HepG2 (cell line): ENCODE results near the gene MRPL14. TPM values are rescaled to one million over a fixed set of nuclear protein-coding genes. Genes with fewer than 3 reads are reported as not detected.

Experiments
- BRD4 ChIP-seq: sonication (generic); formaldehyde crosslinking; IDR thresholded peaks from 2 replicates; pipeline ENCODE4 v1.4.0; 2020; ENCODE audit warnings: missing genetic modification reagents
- CREM ChIP-seq, 2 experiments: sonication (generic) in 1 of 2; formaldehyde crosslinking in 1 of 2; IDR thresholded peaks; 2 replicates each; pipeline versions ENCODE4 v1.4.0 to v1.6.1; 2016 to 2020; ENCODE audit warnings: antibody characterized with exemption in 1 of 2, mild to moderate bottlenecking in 1 of 2, missing genetic modification reagents in 1 of 2
- EEA1 ChIP-seq: sonication (generic); formaldehyde crosslinking; IDR thresholded peaks from 2 replicates; pipeline ENCODE4 v1.5.1; 2020; ENCODE audit warnings: mild to moderate bottlenecking, missing genetic modification reagents, borderline replicate concordance
- HMG20B ChIP-seq: conservative IDR thresholded peaks from 2 replicates; pipeline ENCODE4 v1.6.1; 2016; ENCODE audit warnings: missing genetic modification reagents, missing compliant biosample characterization
- KLF6 ChIP-seq: IDR thresholded peaks from 2 replicates; pipeline ENCODE4 v1.8.0; 2016; ENCODE audit warnings: missing biosample characterization, missing genetic modification reagents
- KLF9 ChIP-seq: IDR thresholded peaks from 2 replicates; pipeline ENCODE4 v1.6.1; 2016; ENCODE audit warnings: low read depth
- NCOA1 ChIP-seq: sonication (generic); formaldehyde crosslinking; IDR thresholded peaks from 2 replicates; pipeline ENCODE4 v1.9.0; 2021; ENCODE audit warnings: missing genetic modification reagents
- PAWR ChIP-seq: sonication (generic); formaldehyde crosslinking; IDR thresholded peaks from 2 replicates; pipeline ENCODE4 v1.4.0; 2020; ENCODE audit warnings: missing genetic modification reagents, mild to moderate bottlenecking, borderline replicate concordance
- PCBP1 ChIP-seq: fragments of 200-400 bp; formaldehyde crosslinking; IDR thresholded peaks from 2 replicates; pipeline ENCODE4 v1.6.1; 2017; ENCODE audit warnings: mild to moderate bottlenecking, low read depth, low read length, borderline replicate concordance
- PHF8 ChIP-seq: sonication (generic); formaldehyde crosslinking; IDR thresholded peaks from 2 replicates; pipeline ENCODE4 v1.5.0; 2020; ENCODE audit warnings: missing genetic modification reagents
- RARG ChIP-seq: sonication (generic); formaldehyde crosslinking; IDR thresholded peaks from 2 replicates; pipeline ENCODE4 v1.4.0; 2020; ENCODE audit warnings: low read depth, mild to moderate bottlenecking, missing genetic modification reagents
- TIGD3 ChIP-seq: sonication (generic); formaldehyde crosslinking; IDR thresholded peaks from 2 replicates; pipeline ENCODE4 v1.5.1; 2020; ENCODE audit warnings: mild to moderate bottlenecking, missing genetic modification reagents, borderline replicate concordance
- ZNF143 ChIP-seq: sonication (generic); formaldehyde crosslinking; IDR thresholded peaks from 2 replicates; pipeline ENCODE4 v1.4.0; 2020; ENCODE audit warnings: missing genetic modification reagents
- ZNF264 ChIP-seq: sonication (generic); formaldehyde crosslinking; IDR thresholded peaks from 2 replicates; pipeline ENCODE4 v1.4.0; 2020; ENCODE audit warnings: missing genetic modification reagents
- ZNF343 ChIP-seq: sonication (generic); formaldehyde crosslinking; IDR thresholded peaks from 2 replicates; pipeline ENCODE4 v1.4.0; 2020; ENCODE audit warnings: mild to moderate bottlenecking, missing genetic modification reagents
- ZNF883 ChIP-seq: sonication (generic); formaldehyde crosslinking; IDR thresholded peaks from 2 replicates; pipeline ENCODE4 v1.5.1; 2020; ENCODE audit warnings: mild to moderate bottlenecking, missing genetic modification reagents; ENCODE audit errors: not compliant biosample characterization
- ZSCAN25 ChIP-seq: sonication (generic); formaldehyde crosslinking; IDR thresholded peaks from 2 replicates; pipeline ENCODE4 v1.8.0; 2022; ENCODE audit warnings: mild to moderate bottlenecking, missing genetic modification reagents
- polyA plus RNA-seq, 8 experiments: library from polyadenylated mRNA; depleted of rRNA in 3 of 8; stranded (reverse) in 7 of 8; unstranded in 1 of 8; fragments of >200 nt; fragmentation: Illumina TruSeq in 4 of 8; extraction: Trizol in 4 of 8; gene quantifications; 2 replicates each; pipeline versions ENCODE4 v1.2.1 to v1.2.3, GENCODE V29; 2011 to 2016; ENCODE audit warnings: low read depth in 4 of 8, missing spikeins in 1 of 8, mixed read lengths in 1 of 8; ENCODE audit not compliant: insufficient read depth in 1 of 8
- total RNA-seq, 5 experiments: library from RNA; depleted of rRNA; stranded (reverse); fragments of >200 nt; fragmentation: Illumina TruSeq; extraction: Trizol; gene quantifications; 2 replicates each; pipeline ENCODE4 v1.2.3, GENCODE V29; 2016; ENCODE audit warnings: low read depth in 1 of 5
- TF ChIP-seq, protein P1 (sequence below): sonication (generic); formaldehyde crosslinking; IDR thresholded peaks from 2 replicates; pipeline ENCODE4 v1.5.0; 2020; ENCODE audit warnings: mild to moderate bottlenecking, missing genetic modification reagents, borderline replicate concordance
- TF ChIP-seq, protein P2 (sequence below): IDR thresholded peaks from 2 replicates; pipeline ENCODE4 v1.6.1; 2016; ENCODE audit warnings: missing genetic modification reagents, missing compliant biosample characterization
- TF ChIP-seq, protein P3 (sequence below): sonication (generic); formaldehyde crosslinking; IDR thresholded peaks from 2 replicates; pipeline ENCODE4 v1.8.0; 2022; ENCODE audit warnings: mild to moderate bottlenecking, missing genetic modification reagents, moderate library complexity
- TF ChIP-seq, protein P4 (sequence below): sonication (generic); formaldehyde crosslinking; IDR thresholded peaks from 2 replicates; pipeline ENCODE4 v1.8.1; 2023; ENCODE audit warnings: mild to moderate bottlenecking, moderate library complexity, missing genetic modification reagents

Gene MRPL14
- total and polyA plus RNA-seq, 2 of the 13 experiments (the other 11 are each of a cell fraction or from before 2014, with no cell fraction given): 157 to 178 TPM

- TF ChIP-seq EEA1 (CRISPR knock-in tag) (no peak), ZNF343 (CRISPR knock-in tag) (no peak), KLF9 (CRISPR knock-in tag) (no peak), HMG20B (CRISPR knock-in tag) (no peak), CREM (IDR thresholded peaks at IDR 0.05) (peak; percentile 36; the same call in 1 of the 2 replicates), CREM (CRISPR knock-in tag; IDR thresholded peaks at IDR 0.05) (no peak), PCBP1 (no peak), PAWR (CRISPR knock-in tag) (no peak), RARG (CRISPR knock-in tag) (no peak), ZNF143 (CRISPR knock-in tag) (no peak), ZSCAN25 (CRISPR knock-in tag) (no peak), ZNF264 (CRISPR knock-in tag) (no peak), PHF8 (CRISPR knock-in tag) (no peak), KLF6 (no peak), TIGD3 (CRISPR knock-in tag) (no peak), ZNF883 (CRISPR knock-in tag) (no peak), BRD4 (CRISPR knock-in tag) (no peak), NCOA1 (CRISPR knock-in tag) (no peak)
- TF ChIP-seq, protein P1, sequence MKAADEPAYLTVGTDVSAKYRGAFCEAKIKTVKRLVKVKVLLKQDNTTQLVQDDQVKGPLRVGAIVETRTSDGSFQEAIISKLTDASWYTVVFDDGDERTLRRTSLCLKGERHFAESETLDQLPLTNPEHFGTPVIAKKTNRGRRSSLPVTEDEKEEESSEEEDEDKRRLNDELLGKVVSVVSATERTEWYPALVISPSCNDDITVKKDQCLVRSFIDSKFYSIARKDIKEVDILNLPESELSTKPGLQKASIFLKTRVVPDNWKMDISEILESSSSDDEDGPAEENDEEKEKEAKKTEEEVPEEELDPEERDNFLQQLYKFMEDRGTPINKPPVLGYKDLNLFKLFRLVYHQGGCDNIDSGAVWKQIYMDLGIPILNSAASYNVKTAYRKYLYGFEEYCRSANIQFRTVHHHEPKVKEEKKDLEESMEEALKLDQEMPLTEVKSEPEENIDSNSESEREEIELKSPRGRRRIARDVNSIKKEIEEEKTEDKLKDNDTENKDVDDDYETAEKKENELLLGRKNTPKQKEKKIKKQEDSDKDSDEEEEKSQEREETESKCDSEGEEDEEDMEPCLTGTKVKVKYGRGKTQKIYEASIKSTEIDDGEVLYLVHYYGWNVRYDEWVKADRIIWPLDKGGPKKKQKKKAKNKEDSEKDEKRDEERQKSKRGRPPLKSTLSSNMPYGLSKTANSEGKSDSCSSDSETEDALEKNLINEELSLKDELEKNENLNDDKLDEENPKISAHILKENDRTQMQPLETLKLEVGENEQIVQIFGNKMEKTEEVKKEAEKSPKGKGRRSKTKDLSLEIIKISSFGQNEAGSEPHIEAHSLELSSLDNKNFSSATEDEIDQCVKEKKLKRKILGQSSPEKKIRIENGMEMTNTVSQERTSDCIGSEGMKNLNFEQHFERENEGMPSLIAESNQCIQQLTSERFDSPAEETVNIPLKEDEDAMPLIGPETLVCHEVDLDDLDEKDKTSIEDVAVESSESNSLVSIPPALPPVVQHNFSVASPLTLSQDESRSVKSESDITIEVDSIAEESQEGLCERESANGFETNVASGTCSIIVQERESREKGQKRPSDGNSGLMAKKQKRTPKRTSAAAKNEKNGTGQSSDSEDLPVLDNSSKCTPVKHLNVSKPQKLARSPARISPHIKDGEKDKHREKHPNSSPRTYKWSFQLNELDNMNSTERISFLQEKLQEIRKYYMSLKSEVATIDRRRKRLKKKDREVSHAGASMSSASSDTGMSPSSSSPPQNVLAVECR (CRISPR knock-in tag): no peak
- TF ChIP-seq, protein P2, sequence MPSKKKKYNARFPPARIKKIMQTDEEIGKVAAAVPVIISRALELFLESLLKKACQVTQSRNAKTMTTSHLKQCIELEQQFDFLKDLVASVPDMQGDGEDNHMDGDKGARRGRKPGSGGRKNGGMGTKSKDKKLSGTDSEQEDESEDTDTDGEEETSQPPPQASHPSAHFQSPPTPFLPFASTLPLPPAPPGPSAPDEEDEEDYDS (CRISPR knock-in tag): no peak
- TF ChIP-seq, protein P3, sequence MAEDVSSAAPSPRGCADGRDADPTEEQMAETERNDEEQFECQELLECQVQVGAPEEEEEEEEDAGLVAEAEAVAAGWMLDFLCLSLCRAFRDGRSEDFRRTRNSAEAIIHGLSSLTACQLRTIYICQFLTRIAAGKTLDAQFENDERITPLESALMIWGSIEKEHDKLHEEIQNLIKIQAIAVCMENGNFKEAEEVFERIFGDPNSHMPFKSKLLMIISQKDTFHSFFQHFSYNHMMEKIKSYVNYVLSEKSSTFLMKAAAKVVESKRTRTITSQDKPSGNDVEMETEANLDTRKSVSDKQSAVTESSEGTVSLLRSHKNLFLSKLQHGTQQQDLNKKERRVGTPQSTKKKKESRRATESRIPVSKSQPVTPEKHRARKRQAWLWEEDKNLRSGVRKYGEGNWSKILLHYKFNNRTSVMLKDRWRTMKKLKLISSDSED (CRISPR knock-in tag): no peak
- TF ChIP-seq, protein P4, sequence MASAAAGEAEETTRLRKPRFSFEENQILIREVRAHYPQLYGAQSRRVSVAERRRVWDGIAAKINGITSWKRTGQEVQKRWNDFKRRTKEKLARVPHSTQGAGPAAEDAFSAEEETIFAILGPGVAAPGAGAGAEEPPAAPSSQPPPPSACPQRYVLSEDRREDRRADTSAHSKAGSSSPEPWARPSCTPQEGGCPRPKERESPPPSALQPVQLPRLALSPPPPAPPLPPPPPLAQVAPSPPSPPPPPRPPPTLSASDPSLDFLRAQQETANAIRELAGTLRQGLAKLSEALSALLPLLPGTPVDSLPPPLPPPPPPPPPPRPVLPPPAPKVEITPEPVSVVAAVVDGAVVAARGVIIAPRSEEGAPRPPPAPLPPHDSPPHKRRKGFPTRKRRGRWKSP (CRISPR knock-in tag): no peak
Observed at GRCh38 chr6:44099192-44099591, 28.1 kb downstream of the MRPL14 start (continued).
